Sigmoid colon (tissue), 7 donors: ENCODE measurements around the gene FXYD7. TPM values are rescaled to one million over a fixed set of nuclear protein-coding genes. Genes with fewer than 3 reads are reported as not detected.

Experiments
- DNase-seq: peaks from one replicate; pipeline ENCODE4 v3.0.0-alpha.2; 2019
- H3K27ac ChIP-seq, 4 donors: fragments of 200-600 bp; sonication (generic); one replicate each; pipeline ENCODE4 v1.5.1; 2016 to 2019; ENCODE audit warnings: mild to moderate bottlenecking in 1 of 4
- H3K27me3 ChIP-seq, 3 donors: fragments of 200-600 bp; sonication (generic); one replicate each; pipeline ENCODE4 v1.5.1; 2019; ENCODE audit warnings: mild to moderate bottlenecking in 1 of 3
- H3K36me3 ChIP-seq, 4 donors: fragments of 200-600 bp; sonication (generic); one replicate each; pipeline ENCODE4 v1.5.1; 2016 to 2019
- H3K4me1 ChIP-seq, 4 donors: fragments of 200-600 bp; sonication (generic); one replicate each; pipeline ENCODE4 v1.5.1; 2017 to 2019
- H3K4me3 ChIP-seq, 4 donors: fragments of 200-600 bp; sonication (generic); one replicate each; pipeline ENCODE4 v1.5.1; 2017 to 2019; ENCODE audit warnings: mild to moderate bottlenecking in 2 of 4, moderate library complexity in 1 of 4
- H3K9me3 ChIP-seq, 4 donors: fragments of 200-600 bp in 3 of 4; sonication (generic) in 3 of 4; one replicate each; pipeline versions ENCODE4 v1.5.1 to v1.6.1; 2013 to 2019
- CTCF ChIP-seq, 4 experiments: fragments of 450-650 bp in 3 of 4; fragments of 200-600 bp in 1 of 4; IDR thresholded peaks; one replicate each; pipeline ENCODE4 v1.5.1; 2016 to 2019; ENCODE audit warnings: antibody characterized with exemption in 4 of 4, mild to moderate bottlenecking in 3 of 4, moderate library complexity in 2 of 4
- EP300 ChIP-seq, 4 donors: sonication (generic); formaldehyde crosslinking; IDR thresholded peaks; one replicate each; pipeline ENCODE4 v1.6.1; 2017; ENCODE audit warnings: antibody characterized with exemption in 4 of 4
- POLR2A ChIP-seq, 2 donors: fragments of 450-650 bp; IDR thresholded peaks; one replicate each; pipeline ENCODE4 v1.6.1; 2016; ENCODE audit warnings: antibody characterized with exemption in 2 of 2, mild to moderate bottlenecking in 2 of 2, moderate library complexity in 2 of 2
- POLR2AphosphoS5 ChIP-seq, 4 donors: sonication (generic); formaldehyde crosslinking; IDR thresholded peaks; one replicate each; pipeline ENCODE4 v1.6.1; 2017; ENCODE audit warnings: antibody characterized with exemption in 4 of 4
- WGBS, 2 donors: extraction: QIAGEN DNeasy Blood & Tissue Kit; methylation state at CpG; one replicate each; pipeline ENCODE4 v1.1.7; 2013; 5-methylcytosine and 5-hydroxymethylcytosine counted together
- intact Hi-C: fragments of 100-400 bp; cut with DNase I; formaldehyde crosslinking; loops from one replicate; pipeline ENCODE4 v1.15.1; 2023
- polyA plus RNA-seq, 3 donors: library from polyadenylated mRNA; stranded (reverse); fragments of 200-250 nt; gene quantifications; one replicate each; pipeline ENCODE4 v1.2.3, GENCODE V29; 2013
- total RNA-seq, 4 donors: library from RNA; depleted of rRNA; stranded (reverse); fragments of >200 nt; gene quantifications; one replicate each; pipeline ENCODE4 v1.1.0, GENCODE V29; 2016
- donor health status: healthy with polysubstance abuse.
- donor health status: Bipolar disorder and iron deficiency.
- donor health status: healthy.

Gene FXYD7
- total and polyA plus RNA-seq, 7 donors, result 1.7 to 3.3 TPM; not detected in 5

- Histone ChIP-seq H3K4me1 (peaks cover 0 to 52% (median 42%) of the 10 kb centered on the region in 4 donors), H3K4me3 (peak overlapping the region; percentile 34 to 53 (median 47)), H3K27ac (peak overlapping the region; percentile 82 to 84 (median 84)), H3K36me3 (no peaks in the 10 kb centered on the region), H3K27me3 (peaks cover 30 to 84% (median 38%) of the 10 kb centered on the region in 3 donors), H3K9me3 (no peaks in the 10 kb centered on the region)
- 46 to 58% methylated on average over 12 of the region's 12 CpGs for WGBS, 2 donors
- no peak for DNase-seq
- intact Hi-C loops, result loop anchor here (5.0 to 10.0 kb wide), 2 partner anchors 73 to 124 kb away; partner anchors contain the start of gene USF2
- TF ChIP-seq EP300 (IDR thresholded peaks at IDR 0.05) (no peak), POLR2A (IDR thresholded peaks at IDR 0.05) (no peak), POLR2AphosphoS5 (IDR thresholded peaks at IDR 0.05) (no peak), CTCF (IDR thresholded peaks at IDR 0.05) (no peak)
These were observed 2.7 kb upstream of the FXYD7 start for GRCh38 chr19:35140207-35140961.

DNA sequence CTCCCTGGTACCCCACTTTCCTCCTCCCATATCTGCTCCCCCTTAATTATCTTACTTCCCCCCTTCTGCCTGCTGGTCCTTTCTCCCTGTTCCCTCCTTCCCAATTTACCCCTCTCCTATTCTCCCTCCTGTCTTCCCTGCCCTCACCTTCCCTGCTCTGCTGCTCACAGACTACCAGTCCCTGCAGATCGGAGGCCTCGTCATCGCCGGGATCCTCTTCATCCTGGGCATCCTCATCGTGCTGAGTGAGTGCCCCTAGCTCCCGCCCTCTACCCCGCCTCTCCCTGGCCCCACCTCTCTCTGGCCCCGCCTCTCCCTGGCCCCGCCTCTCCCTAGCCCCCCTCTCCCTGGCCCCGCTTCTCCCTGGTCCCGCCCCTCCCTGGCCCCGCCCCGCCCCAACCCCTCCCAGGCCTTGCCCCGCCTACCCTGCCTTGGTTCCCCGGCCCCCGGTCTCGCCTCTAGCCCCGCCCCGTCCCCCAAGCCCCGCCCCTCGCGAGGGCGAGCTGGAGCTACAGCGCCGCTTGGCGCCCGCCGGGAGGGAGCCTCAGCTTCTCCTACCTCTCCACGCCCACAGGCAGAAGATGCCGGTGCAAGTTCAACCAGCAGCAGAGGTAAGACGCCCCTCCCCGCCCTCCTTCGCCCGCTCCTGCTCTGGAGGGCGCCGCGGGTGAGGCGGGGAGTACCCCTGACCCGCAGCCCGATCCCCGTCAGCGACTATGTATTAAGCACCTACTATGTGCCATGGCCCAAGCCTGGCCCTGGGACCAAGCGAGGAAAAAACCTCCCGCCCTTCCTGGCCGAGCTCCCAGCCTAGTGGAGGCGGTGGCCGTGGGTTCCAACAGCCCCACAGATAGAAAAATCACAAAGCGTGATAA is 1.9 kb upstream of the FXYD7 start:
- Histone ChIP-seq H3K36me3 (no peaks in the 10 kb centered on the region), H3K9me3 (no peaks in the 10 kb centered on the region), H3K27ac (peak overlapping the region; percentile 82 to 84 (median 84)), H3K4me1 (peaks cover 0 to 48% (median 38%) of the 10 kb centered on the region in 4 donors), H3K27me3 (peaks cover 30 to 82% (median 38%) of the 10 kb centered on the region in 3 donors), H3K4me3 (peak overlapping the region; percentile 34 to 53 (median 47))
- TF ChIP-seq POLR2AphosphoS5 (IDR thresholded peaks at IDR 0.05), result peak; percentile 89 to 95 (median 92)
- TF ChIP-seq POLR2A (IDR thresholded peaks at IDR 0.05), result peak; percentile 71 to 80
- no peak for TF ChIP-seq EP300 (IDR thresholded peaks at IDR 0.05)
- TF ChIP-seq CTCF (IDR thresholded peaks at IDR 0.05), result peak in 2 of 4 experiments; percentile 12 to 31
- 1 to 3% methylated on average over 48 of the region's 48 CpGs for WGBS, 2 donors
- intact Hi-C loops, result loop anchor here (5.0 to 10.0 kb wide), 2 partner anchors 74 to 124 kb away; partner anchors contain the start of gene USF2
- DNase-seq, result peak; percentile 96

GRCh38 chr19:35141837-35142605 is 1.0 kb upstream of the FXYD7 start:
- TF ChIP-seq POLR2A (IDR thresholded peaks at IDR 0.05) (no peak), POLR2AphosphoS5 (IDR thresholded peaks at IDR 0.05) (no peak), CTCF (IDR thresholded peaks at IDR 0.05) (no peak), EP300 (IDR thresholded peaks at IDR 0.05) (no peak)
- DNase-seq, result no peak
- 13 to 21% methylated on average over 21 of the region's 21 CpGs for WGBS, 2 donors
- Histone ChIP-seq H3K27ac (peak overlapping the region in 1 of 4 donors; percentile 16), H3K36me3 (no peaks in the 10 kb centered on the region), H3K9me3 (no peaks in the 10 kb centered on the region), H3K4me1 (peaks cover 0 to 48% (median 37%) of the 10 kb centered on the region in 4 donors), H3K27me3 (peaks cover 30 to 82% (median 38%) of the 10 kb centered on the region in 3 donors), H3K4me3 (peak overlapping the region in 2 of 4 donors; percentile 18 to 22)
- intact Hi-C loops, result loop anchor here (5.0 to 10.0 kb wide), 2 partner anchors 75 to 123 kb away; partner anchors contain the start of gene USF2

DNA sequence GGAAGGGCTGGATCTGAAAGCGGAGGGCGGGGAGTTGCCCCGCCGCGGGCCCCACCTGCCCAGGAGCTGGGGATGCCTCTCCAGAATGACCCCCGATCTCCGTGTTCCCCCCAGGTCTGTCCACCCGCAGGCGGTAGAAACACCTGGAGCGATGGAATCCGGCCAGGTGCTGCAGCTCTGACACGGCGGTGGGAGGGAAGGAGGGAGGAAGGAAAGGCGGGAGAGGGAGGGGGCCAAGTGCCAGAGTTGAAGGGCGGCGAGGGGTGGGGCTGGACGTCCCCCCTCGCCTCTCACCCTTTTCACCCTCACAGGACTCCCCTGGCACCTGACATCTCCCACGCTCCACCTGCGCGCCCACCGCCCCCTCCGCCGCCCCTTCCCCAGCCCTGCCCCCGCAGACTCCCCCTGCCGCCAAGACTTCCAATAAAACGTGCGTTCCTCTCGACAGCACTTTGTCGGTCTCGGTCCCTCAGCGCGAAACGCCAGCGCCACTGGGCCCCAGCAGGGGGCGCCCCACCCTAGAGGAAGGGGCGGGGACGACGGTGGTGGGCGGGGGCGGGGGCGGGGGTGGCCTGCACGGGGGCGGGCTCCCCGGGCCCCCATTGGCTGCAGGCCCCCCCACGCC is 337 bp upstream of the FXYD7 start:
- intact Hi-C loops, result loop anchor here (5.0 to 10.0 kb wide), 2 partner anchors 75 to 122 kb away; partner anchors contain the start of gene USF2
- Histone ChIP-seq H3K9me3 (no peaks in the 10 kb centered on the region), H3K27me3 (peaks cover 30 to 77% (median 38%) of the 10 kb centered on the region in 3 donors), H3K36me3 (no peaks in the 10 kb centered on the region), H3K4me3 (peak overlapping the region in 1 of 4 donors; percentile 17), H3K4me1 (peaks cover 0 to 48% (median 34%) of the 10 kb centered on the region in 4 donors), H3K27ac (no peak overlapping the region)
- DNase-seq, result no peak
- WGBS, 2 donors, result 1 to 6% methylated on average over 45 of the region's 46 CpGs
- TF ChIP-seq CTCF (IDR thresholded peaks at IDR 0.05) (peak in 1 of 4 experiments; percentile 53), EP300 (IDR thresholded peaks at IDR 0.05) (no peak)
